Medulla oblongata (tissue), 1 donor: ENCODE results near the gene CRTC2.
"Not testable (repeated sequence)": the region's sequence is repeated elsewhere in the genome, so short reads cannot be mapped to it uniquely, and the experiment has no call there.

Experiments used
- DNase-seq: peaks from one replicate; pipeline ENCODE4 v3.0.0-alpha.2; 2015; ENCODE audit errors: extremely low spot score

The CRTC2 gene

DNA sequence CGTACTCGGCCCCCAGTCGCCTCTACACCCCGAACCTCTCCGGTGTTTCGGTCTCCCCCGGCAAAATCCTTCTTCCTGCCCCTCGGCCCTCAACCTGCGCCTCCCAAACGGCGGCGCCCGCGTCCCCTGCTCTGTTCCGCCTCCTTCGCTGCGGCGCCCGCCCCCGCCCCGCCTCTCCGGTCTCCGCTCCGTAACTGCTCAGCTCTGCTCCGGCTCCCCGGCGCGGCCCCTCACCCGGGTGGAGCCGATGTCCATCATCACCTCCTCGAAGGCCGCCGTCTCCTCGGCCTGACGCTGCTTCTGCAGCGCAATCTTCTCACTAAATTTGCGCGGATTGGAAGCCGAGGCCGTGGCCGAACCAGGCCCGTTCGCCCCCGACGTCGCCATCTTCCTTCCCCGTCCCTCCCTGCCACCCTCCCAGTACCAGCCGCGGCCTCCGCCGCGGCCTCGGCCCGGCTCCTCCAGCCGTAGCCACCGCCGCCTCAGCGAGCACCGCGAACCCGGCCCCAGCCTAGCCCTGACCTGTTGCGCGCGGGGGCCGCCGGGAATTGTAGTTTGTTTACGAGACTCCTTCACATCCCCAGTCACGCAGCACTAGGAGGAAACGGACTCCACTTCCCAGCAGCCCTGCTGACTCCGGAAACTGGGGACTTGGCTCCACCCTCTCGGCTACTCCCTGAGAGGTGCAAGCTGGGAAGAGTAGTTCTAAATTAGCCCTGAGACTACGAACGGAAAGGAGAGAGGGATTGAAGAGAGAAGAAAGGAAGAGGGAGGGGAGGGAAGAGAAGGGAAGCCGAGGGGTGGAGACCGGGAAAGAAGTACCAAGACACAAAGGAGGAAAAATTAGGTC is at the start of gene CRTC2:
TSS of gene CRTC2 (minus strand) at position 502 of the 850 bp plus-strand sequence. CDS start at position 387, 115 bp downstream.
- DNase-seq: peak; percentile 99

- no peak for DNase-seq
These were observed 47.7 kb upstream of the CRTC2 start for GRCh38 chr1:154006136-154006535.

DNA sequence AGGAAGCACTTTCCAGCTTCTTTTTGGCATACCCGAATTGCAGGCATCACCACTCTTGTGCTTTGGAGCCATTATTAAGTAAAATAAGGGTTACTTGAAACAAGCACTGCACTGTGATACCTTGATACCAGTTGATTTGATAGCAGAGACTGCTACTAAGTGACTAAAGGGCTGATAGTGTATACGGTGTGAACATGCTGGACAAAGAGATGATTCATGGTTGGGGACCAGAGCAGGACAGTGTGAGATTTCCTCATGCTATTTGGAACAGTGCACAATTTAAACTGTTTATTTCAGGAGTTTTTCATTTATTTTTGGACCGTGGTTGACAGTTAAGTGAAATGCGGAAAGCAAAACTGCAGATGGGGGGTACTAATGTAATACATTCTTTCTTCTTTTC is 42.0 kb upstream of the CRTC2 start:
- DNase-seq: no peak

DNA sequence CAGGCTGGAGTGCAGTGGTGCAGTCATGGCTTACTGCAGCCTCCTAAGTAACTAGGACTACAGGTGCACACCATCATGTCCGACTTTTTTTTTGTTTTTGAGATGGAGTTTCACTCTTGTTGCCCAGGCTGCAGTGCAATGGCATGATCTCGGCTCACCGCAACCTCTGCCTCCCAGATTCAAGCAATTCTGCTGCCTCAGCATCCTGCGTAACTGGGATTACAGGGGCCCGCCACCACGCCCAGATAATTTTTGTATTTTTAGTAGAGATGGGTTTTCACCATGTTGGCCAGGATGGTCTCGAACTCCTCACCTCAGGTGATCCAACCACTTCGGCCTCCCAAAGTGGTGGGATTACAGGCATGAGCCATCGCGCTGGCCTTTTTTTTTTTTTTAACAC is 38.5 kb upstream of the CRTC2 start:
- not testable (repeated sequence) for DNase-seq

- DNase-seq: no peak
These were observed 37.2 kb upstream of the CRTC2 start for GRCh38 chr1:153995640-153996039.

GRCh38 chr1:153995202-153995601 is 36.8 kb upstream of the CRTC2 start:
- no peak for DNase-seq

- no peak for DNase-seq
These were observed 33.4 kb upstream of the CRTC2 start for GRCh38 chr1:153991806-153992205.

- no peak for DNase-seq
These were observed 32.8 kb upstream of the CRTC2 start for GRCh38 chr1:153991151-153991630.

DNA sequence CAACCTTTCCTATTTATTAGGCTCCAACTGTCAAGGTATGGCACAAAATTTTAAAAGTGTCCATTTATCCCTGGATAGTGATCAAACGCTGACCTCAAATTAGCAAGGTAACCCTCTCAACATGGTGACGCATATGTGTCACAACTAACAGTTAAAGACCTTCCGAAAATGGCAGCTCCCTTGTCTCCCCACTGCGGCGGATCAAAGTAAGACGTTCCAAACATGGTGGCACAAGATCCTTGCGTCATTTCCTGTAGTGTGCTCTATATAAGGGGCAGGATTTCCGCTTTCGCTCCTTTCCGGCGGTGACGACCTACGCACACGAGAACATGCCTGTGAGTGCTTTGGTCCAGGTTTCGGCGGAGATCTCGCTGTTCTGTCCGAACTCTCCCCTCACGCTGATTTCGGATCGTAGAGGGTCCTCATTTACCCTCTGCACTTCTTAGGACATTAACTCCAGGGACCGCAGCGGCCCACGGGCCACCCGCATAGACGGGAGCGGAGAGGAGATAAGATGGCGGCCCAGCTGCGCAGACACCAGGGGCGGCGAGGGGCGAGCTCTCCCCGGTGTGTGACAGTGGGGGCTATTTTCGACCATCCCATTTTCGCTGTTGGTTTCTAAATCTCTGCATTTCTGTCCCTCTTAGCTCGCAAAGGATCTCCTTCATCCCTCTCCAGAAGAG is 32.2 kb upstream of the CRTC2 start, which contains the start of gene RPS27:
TSS of gene RPS27 (plus strand) at position 295 of the 683 bp plus-strand sequence. CDS start at position 330, 35 bp downstream.
- peak; percentile 99 for DNase-seq

GRCh38 chr1:153987621-153988020 is 29.2 kb upstream of the CRTC2 start:
- no peak for DNase-seq

DNA sequence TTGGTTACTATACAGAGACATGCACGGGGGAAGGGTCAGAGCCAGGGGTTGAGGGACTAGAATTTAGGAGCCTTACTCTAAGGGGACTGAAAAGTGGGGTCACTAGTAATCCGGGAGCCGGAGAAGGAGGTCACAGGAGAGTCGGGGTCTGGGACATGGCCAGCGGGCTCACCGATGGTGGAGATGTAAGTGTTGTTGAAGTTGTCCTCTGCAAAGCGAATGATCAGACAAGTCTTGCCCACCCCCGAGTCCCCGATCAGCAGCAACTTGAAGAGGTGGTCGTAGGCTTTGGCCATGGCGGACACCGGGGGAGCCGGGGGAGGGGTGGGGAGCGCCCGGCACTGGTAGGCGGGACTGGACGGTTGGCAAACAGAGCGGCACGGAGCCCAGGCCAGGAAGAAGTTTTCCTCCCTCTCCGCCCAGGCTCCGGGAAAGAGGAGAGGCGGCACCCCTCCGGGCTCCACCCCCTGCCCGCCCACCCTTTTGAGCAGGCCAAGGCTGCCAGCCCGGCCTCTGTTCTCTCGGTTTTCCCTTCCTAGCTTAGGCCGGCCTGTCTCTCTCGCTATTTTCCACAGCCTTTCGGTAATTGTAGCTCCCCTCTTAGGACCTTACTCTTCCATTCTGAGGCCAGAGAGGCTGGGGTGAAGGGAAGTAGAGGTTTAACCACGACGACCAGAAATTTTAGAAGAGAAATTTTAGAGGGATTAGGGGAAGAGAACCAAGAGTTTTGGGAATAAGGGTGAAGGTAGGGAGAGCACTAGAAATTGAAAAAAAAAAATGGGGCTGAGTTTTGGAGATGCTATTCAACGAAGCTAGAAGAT is 27.7 kb upstream of the CRTC2 start, which contains the start of gene RAB13:
TSS of gene RAB13 (minus strand) at position 399 of the 821 bp plus-strand sequence. CDS start at position 296, 103 bp downstream.
- peak; percentile 80 for DNase-seq

DNA sequence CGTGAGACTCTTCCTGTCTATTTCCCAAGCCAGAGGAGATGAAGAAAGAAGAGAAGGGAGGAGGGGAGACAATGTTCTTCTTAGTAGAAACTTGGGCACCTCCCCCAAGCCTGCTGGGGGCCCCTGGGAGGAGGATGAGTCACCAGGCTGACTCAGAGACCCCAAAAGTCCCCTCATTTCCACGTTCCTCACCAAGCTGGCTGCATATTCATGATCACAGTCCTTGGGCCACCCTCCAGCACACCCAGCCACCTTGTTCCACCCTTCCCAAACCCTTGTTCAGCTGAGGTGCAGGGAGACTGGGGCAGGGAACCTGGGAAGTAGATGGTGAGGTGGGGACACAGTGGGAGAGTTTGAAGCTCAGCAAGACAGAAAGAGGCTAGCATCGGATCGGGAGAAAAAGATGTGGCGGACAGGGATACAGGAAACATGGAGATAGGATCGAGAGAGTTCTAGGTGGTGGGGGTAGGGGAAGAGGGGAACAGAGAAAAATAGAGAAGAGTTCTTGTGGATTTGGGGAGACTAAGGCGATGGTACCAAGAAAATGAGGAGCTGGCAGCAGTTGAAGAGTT is 27.0 kb upstream of the CRTC2 start:
- DNase-seq: no peak

GRCh38 chr1:153984123-153984894 is 25.9 kb upstream of the CRTC2 start:
- no peak for DNase-seq

GRCh38 chr1:153981735-153982134 is 23.3 kb upstream of the CRTC2 start:
- not testable (repeated sequence) for DNase-seq

DNA sequence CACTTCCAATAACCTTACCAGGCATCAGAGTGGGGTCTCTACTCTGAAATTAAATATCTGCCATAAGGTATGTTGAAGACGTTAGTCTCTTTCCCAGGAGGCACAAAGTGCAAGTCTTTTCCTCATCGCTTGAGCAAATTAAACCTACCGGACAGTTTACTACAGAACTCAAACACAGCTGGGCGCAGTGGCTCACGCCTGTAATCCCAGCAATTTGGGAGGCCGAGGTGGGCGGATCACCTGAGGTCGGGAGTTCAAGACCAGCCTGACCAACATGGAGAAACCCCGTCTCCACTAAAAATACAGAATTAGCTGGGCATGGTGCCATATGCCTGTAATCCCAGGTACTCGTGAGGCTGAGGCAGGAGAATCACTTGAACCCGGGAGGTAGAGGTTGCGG is 20.7 kb upstream of the CRTC2 start:
- not testable (repeated sequence) for DNase-seq

DNA sequence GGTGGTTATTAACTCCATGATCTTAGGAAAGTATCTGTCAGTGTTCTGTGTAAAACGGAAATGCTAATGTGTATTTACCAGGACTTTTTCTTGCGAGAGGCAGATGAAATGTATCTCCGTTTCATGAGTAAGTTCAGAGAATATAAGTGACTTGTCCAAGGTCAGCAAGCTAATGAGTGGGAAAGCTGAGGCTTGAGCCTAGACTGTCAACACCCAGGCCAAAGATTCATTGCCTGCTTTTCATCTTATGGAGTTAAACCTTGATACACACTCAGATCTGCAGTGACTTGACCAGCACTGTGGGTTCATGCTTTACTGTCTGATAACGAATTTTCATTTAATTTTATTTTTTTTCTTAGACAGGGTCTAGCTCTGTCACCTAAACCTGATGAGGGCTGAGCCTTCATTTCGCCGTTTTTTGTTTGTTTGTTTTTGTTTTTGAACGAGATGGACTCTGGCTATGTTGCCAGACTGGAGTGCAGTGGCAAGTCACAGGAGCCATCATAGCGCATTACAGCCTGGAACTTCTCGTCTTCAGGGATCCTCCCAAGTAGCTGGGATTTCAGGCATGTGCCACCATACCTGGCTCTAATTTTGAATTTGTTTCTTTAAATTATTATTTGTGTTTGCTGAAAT is 20.0 kb upstream of the CRTC2 start:
- no peak for DNase-seq

DNA sequence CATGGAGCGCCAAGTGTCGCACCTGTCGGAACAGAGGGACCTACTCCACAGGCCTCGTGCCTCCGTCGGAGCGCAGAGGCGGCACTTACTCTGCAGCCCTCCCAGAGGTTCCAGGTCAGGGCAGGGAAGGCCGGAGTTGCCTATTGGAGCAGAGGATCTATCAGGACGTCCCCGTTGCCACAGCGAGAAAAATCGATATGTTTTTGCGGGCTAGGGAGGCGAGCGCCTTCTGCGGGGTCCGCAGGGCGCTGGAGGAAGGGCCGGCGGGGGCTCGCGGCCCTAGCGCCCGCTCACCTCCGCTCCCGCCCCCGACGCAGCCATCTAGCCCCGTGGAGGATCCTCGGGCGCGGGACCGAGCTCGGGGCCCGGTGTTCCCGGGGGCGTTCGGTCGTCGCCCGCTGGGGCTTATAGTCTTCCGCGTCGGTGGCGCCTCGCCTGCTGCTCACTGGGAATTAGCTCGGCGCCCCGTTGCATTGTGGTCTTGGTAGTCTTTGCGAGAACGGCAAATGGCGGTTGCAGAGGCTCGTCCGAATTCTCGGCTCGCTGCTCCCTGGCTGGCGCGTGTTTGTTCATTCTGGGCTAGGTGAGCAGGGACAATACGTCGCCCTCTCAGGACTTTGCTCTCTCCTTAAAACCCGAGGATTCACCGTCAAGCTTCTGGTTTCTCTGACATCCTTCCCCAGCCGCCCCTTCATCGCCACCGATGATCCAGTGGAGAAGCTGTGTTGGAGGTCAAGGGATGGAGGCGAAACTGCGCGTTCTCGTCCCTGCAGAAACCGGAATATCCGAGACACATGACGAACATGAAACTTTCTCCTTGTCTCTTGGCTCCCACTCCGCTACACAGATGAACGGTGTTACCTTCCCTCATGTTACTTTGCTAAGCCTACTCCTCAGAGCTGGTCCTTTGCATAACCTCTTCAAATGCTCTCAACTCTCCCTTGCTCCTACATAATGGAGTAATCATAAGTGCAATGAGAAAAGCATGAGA is 19.1 kb upstream of the CRTC2 start, which contains the start of gene JTB:
TSS of gene JTB (minus strand) at position 425 of the 991 bp plus-strand sequence. CDS start at position 3, 422 bp downstream.
- DNase-seq: peak; percentile 93

GRCh38 chr1:153976819-153977249 is 18.4 kb upstream of the CRTC2 start:
- no peak for DNase-seq

DNA sequence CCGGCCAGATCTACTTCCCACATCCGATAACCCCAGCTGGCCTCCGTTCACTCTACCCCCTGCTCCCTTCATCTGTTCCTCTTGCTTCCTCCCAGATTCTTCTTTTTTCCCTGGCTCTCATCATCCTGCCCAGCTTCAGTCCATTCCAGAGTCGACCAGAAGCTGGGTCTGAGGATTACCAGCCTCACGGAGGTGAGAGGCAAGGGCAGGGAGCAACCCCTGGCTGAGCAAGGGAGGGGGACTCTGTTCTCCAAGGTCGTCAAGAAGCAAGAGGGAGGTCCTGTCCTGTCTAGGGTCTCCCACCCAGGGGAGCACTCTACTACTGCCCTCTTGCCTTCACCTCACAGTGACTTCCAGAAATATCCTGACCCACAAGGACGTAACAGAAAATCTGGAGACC is 15.1 kb upstream of the CRTC2 start:
- DNase-seq: no peak
